Testis (tissue), 2 donors: Measurements from ENCODE around the gene KRTAP3-3.

Experiments used
- POLR2A ChIP-seq: fragments of 450-650 bp; IDR thresholded peaks from one replicate; pipeline ENCODE4 v1.6.1; 2017; ENCODE audit warnings: antibody characterized with exemption, mild to moderate bottlenecking, moderate library complexity
- TF ChIP-seq, protein P1 (sequence below), 3 experiments: fragments of 450-650 bp in 2 of 3; fragments of 200-600 bp in 1 of 3; sonication (generic) in 1 of 3; IDR thresholded peaks; one replicate each; pipeline ENCODE4 v1.5.1; 2016 to 2019; ENCODE audit warnings: antibody characterized with exemption in 3 of 3, mild to moderate bottlenecking in 2 of 3, moderate library complexity in 1 of 3

- TF ChIP-seq, protein P1, sequence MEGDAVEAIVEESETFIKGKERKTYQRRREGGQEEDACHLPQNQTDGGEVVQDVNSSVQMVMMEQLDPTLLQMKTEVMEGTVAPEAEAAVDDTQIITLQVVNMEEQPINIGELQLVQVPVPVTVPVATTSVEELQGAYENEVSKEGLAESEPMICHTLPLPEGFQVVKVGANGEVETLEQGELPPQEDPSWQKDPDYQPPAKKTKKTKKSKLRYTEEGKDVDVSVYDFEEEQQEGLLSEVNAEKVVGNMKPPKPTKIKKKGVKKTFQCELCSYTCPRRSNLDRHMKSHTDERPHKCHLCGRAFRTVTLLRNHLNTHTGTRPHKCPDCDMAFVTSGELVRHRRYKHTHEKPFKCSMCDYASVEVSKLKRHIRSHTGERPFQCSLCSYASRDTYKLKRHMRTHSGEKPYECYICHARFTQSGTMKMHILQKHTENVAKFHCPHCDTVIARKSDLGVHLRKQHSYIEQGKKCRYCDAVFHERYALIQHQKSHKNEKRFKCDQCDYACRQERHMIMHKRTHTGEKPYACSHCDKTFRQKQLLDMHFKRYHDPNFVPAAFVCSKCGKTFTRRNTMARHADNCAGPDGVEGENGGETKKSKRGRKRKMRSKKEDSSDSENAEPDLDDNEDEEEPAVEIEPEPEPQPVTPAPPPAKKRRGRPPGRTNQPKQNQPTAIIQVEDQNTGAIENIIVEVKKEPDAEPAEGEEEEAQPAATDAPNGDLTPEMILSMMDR (IDR thresholded peaks at IDR 0.05) = no peak
- TF ChIP-seq POLR2A = no peak
Measured at GRCh38 chr17:40951011-40951622, 42.8 kb downstream of the KRTAP3-3 start.
